Measurements from ENCODE around the gene LIG3.
"Not testable (repeated sequence)": the region's sequence is repeated elsewhere in the genome, so short reads cannot be mapped to it uniquely, and the experiment has no call there.

The LIG3 gene

GRCh38 chr17:35030780-35031179 is 50.5 kb downstream of the LIG3 start:
- no peak overlapping the region for H3K9ac ChIP-seq (ENCODE audit: low read depth, low read length)
- no peaks in the 10 kb centered on the region for H3K9me3 ChIP-seq (ENCODE audit: insufficient read depth, low read length, severe bottlenecking)
- no peak overlapping the region for H3K27ac ChIP-seq (ENCODE audit: low read length)
- no peaks in the 10 kb centered on the region for H3K4me1 ChIP-seq (ENCODE audit: insufficient read depth, low read length)
- ATAC-seq (ENCODE audit: insufficient read depth, low read depth) (no peak), DNase-seq (no peak)
- H3K4me3 ChIP-seq (ENCODE audit: low read depth in 1 of 2, low read length in 2 of 2): no peak overlapping the region
- H3K36me3 ChIP-seq (ENCODE audit: insufficient read depth, low read length): peaks cover 6% of the 10 kb centered on the region; the same call in 1 of the 2 replicates
- TF ChIP-seq CTCF (IDR thresholded peaks at IDR 0.05; ENCODE audit: borderline replicate concordance, extremely low read depth, low read length, poor library complexity, severe bottlenecking) (no peak), EZH2 (IDR thresholded peaks at IDR 0.05; ENCODE audit: borderline replicate concordance, low read depth, low read length, severe bottlenecking) (no peak)
- no peaks in the 10 kb centered on the region for H3K27me3 ChIP-seq (ENCODE audit: insufficient read depth, low read length, poor library complexity)
- H3K4me2 ChIP-seq (ENCODE audit: insufficient read depth, low read length): no peak overlapping the region
- H4K20me1 ChIP-seq (ENCODE audit: insufficient read depth, low read length): no peaks in the 10 kb centered on the region
- no peak overlapping the region for H2AFZ ChIP-seq (ENCODE audit: low read depth, low read length)
- H3K79me2 ChIP-seq (ENCODE audit: insufficient read depth, low read length): no peaks in the 10 kb centered on the region

- H3K9me3 ChIP-seq (ENCODE audit: insufficient read depth, low read length, severe bottlenecking): no peaks in the 10 kb centered on the region
- no peaks in the 10 kb centered on the region for H3K4me1 ChIP-seq (ENCODE audit: insufficient read depth, low read length)
- no peak overlapping the region for H3K4me3 ChIP-seq (ENCODE audit: low read depth in 1 of 2, low read length in 2 of 2)
- H2AFZ ChIP-seq (ENCODE audit: low read depth, low read length): no peak overlapping the region
- H3K4me2 ChIP-seq (ENCODE audit: insufficient read depth, low read length): no peak overlapping the region
- no peaks in the 10 kb centered on the region for H3K36me3 ChIP-seq (ENCODE audit: insufficient read depth, low read length)
- no peak overlapping the region for H3K27ac ChIP-seq (ENCODE audit: low read length)
- no peaks in the 10 kb centered on the region for H4K20me1 ChIP-seq (ENCODE audit: insufficient read depth, low read length)
- no peaks in the 10 kb centered on the region for H3K27me3 ChIP-seq (ENCODE audit: insufficient read depth, low read length, poor library complexity)
- DNase-seq: no peak
- TF ChIP-seq CTCF (IDR thresholded peaks at IDR 0.05; ENCODE audit: borderline replicate concordance, extremely low read depth, low read length, poor library complexity, severe bottlenecking) (no peak), EZH2 (IDR thresholded peaks at IDR 0.05; ENCODE audit: borderline replicate concordance, low read depth, low read length, severe bottlenecking) (no peak)
- H3K79me2 ChIP-seq (ENCODE audit: insufficient read depth, low read length): peaks cover 8% of the 10 kb centered on the region; the same call in 1 of the 2 replicates
- no peak for ATAC-seq (ENCODE audit: insufficient read depth, low read depth)
- no peak overlapping the region for H3K9ac ChIP-seq (ENCODE audit: low read depth, low read length)
These were observed 58.1 kb downstream of the LIG3 start for GRCh38 chr17:35038453-35038852.

GRCh38 chr17:35041390-35041789 is 61.1 kb downstream of the LIG3 start:
- no peak overlapping the region for H3K27ac ChIP-seq (ENCODE audit: low read length)
- no peak overlapping the region for H3K4me3 ChIP-seq (ENCODE audit: low read depth in 1 of 2, low read length in 2 of 2)
- no peak overlapping the region for H3K4me2 ChIP-seq (ENCODE audit: insufficient read depth, low read length)
- H2AFZ ChIP-seq (ENCODE audit: low read depth, low read length): no peak overlapping the region
- H3K9me3 ChIP-seq (ENCODE audit: insufficient read depth, low read length, severe bottlenecking): no peaks in the 10 kb centered on the region
- H4K20me1 ChIP-seq (ENCODE audit: insufficient read depth, low read length): no peaks in the 10 kb centered on the region
- no peaks in the 10 kb centered on the region for H3K36me3 ChIP-seq (ENCODE audit: insufficient read depth, low read length)
- H3K4me1 ChIP-seq (ENCODE audit: insufficient read depth, low read length): no peaks in the 10 kb centered on the region
- TF ChIP-seq CTCF (IDR thresholded peaks at IDR 0.05; ENCODE audit: borderline replicate concordance, extremely low read depth, low read length, poor library complexity, severe bottlenecking) (no peak), EZH2 (IDR thresholded peaks at IDR 0.05; ENCODE audit: borderline replicate concordance, low read depth, low read length, severe bottlenecking) (no peak)
- H3K27me3 ChIP-seq (ENCODE audit: insufficient read depth, low read length, poor library complexity): no peaks in the 10 kb centered on the region
- ATAC-seq (ENCODE audit: insufficient read depth, low read depth) (no peak), DNase-seq (no peak)
- H3K9ac ChIP-seq (ENCODE audit: low read depth, low read length): no peak overlapping the region
- H3K79me2 ChIP-seq (ENCODE audit: insufficient read depth, low read length): peaks cover 17% of the 10 kb centered on the region; the same call in 1 of the 2 replicates

GRCh38 chr17:35044181-35044580 is 63.9 kb downstream of the LIG3 start:
- Histone ChIP-seq H3K27me3 (ENCODE audit: insufficient read depth, low read length, poor library complexity) (no peaks in the 10 kb centered on the region), H4K20me1 (ENCODE audit: insufficient read depth, low read length) (no peaks in the 10 kb centered on the region), H2AFZ (ENCODE audit: low read depth, low read length) (no peak overlapping the region), H3K27ac (ENCODE audit: low read length) (no peak overlapping the region), H3K9me3 (ENCODE audit: insufficient read depth, low read length, severe bottlenecking) (no peaks in the 10 kb centered on the region), H3K36me3 (ENCODE audit: insufficient read depth, low read length) (no peaks in the 10 kb centered on the region), H3K4me3 (ENCODE audit: low read depth in 1 of 2, low read length in 2 of 2) (no peak overlapping the region), H3K9ac (ENCODE audit: low read depth, low read length) (no peak overlapping the region), H3K79me2 (ENCODE audit: insufficient read depth, low read length) (peaks cover 26% of the 10 kb centered on the region), H3K4me1 (ENCODE audit: insufficient read depth, low read length) (peaks cover 7% of the 10 kb centered on the region), H3K4me2 (ENCODE audit: insufficient read depth, low read length) (no peak overlapping the region)
- TF ChIP-seq EZH2 (IDR thresholded peaks at IDR 0.05; ENCODE audit: borderline replicate concordance, low read depth, low read length, severe bottlenecking): no peak
- TF ChIP-seq CTCF (IDR thresholded peaks at IDR 0.05; ENCODE audit: borderline replicate concordance, extremely low read depth, low read length, poor library complexity, severe bottlenecking): no peak
- DNase-seq (no peak), ATAC-seq (ENCODE audit: insufficient read depth, low read depth) (no peak)

- not testable (repeated sequence) for H3K4me3 ChIP-seq (ENCODE audit: low read depth in 1 of 2, low read length in 2 of 2); H4K20me1 ChIP-seq (ENCODE audit: insufficient read depth, low read length); H2AFZ ChIP-seq (ENCODE audit: low read depth, low read length); H3K36me3 ChIP-seq (ENCODE audit: insufficient read depth, low read length); DNase-seq; H3K4me2 ChIP-seq (ENCODE audit: insufficient read depth, low read length); H3K9me3 ChIP-seq (ENCODE audit: insufficient read depth, low read length, severe bottlenecking); H3K27ac ChIP-seq (ENCODE audit: low read length); H3K27me3 ChIP-seq (ENCODE audit: insufficient read depth, low read length, poor library complexity); ATAC-seq (ENCODE audit: insufficient read depth, low read depth); H3K9ac ChIP-seq (ENCODE audit: low read depth, low read length)
- peaks cover 36% of the 10 kb centered on the region for H3K79me2 ChIP-seq (ENCODE audit: insufficient read depth, low read length)
- H3K4me1 ChIP-seq (ENCODE audit: insufficient read depth, low read length): peaks cover 20% of the 10 kb centered on the region
These were observed 65.2 kb downstream of the LIG3 start for GRCh38 chr17:35045458-35045979.
